K562 (cell line): ENCODE results near the gene PPIL4. TPM values are rescaled to one million over a fixed set of nuclear protein-coding genes. Genes with fewer than 3 reads are reported as not detected.

Experiments
- ATAC-seq: fragments of 200-7000 bp; cut with Tn5 transposase; 3 replicates; pipeline ENCODE4 v1.9.1; 2020; ENCODE audit warnings: moderate library complexity
- BruUV-seq: library from RNA; stranded (reverse); fragments of 400-500 nt; replicated peaks from 2 replicates; lab custom pipeline; 2021; lab: Mats Ljungman, UMichigan
- CTCF ChIA-PET: fragments of 300-600 bp; formaldehyde crosslinking; extraction: SDS; loops from one replicate; lab custom pipeline; 2021; ENCODE audit warnings: low intra/inter-chr PET ratio; lab: Yijun Ruan, JAX
- POLR2A ChIA-PET: fragments of 300-600, 350-650 bp; sonication (Branson Sonifier 250); formaldehyde crosslinking; extraction: SDS; loops from one replicate; lab custom pipeline; 2021; ENCODE audit warnings: antibody characterized with exemption, inconsistent platforms; lab: Yijun Ruan, JAX
- DNase-seq, 4 experiments: peaks; one replicate each; pipeline versions ENCODE4 v3.0.0 to v3.0.0-alpha.2; 2011 to 2018; ENCODE audit warnings: low spot score in 3 of 4, mixed read lengths in 3 of 4; ENCODE audit errors: extremely low read depth in 1 of 4
- FAIRE-seq: peaks from 2 replicates; lab custom pipeline; 2011; peaks lifted over from hg19 to GRCh38; lab: Jason Lieb, UNC
- H2AFZ ChIP-seq: 2 replicates; pipeline ENCODE4 v1.6.0; 2011; ENCODE audit warnings: low read depth, low read length, control low read depth, inconsistent platforms
- H3K27ac ChIP-seq: fragments of 200-600 bp; 3 replicates; pipeline ENCODE4 v1.8.0; 2011; ENCODE audit warnings: low read depth, mild to moderate bottlenecking, control low read depth, inconsistent platforms, low read length, moderate library complexity, mixed read lengths; ENCODE audit errors: extremely low read depth
- H3K27me3 ChIP-seq, 2 experiments: fragments of 300-600 bp in 1 of 2; 2 replicates in 1 of 2; 3 replicates in 1 of 2; pipeline versions ENCODE4 v1.6.0 to v1.8.0; 2011; ENCODE audit warnings: inconsistent platforms in 2 of 2, low read length in 2 of 2, mild to moderate bottlenecking in 1 of 2, mixed read lengths in 1 of 2, moderate library complexity in 1 of 2; ENCODE audit not compliant: control insufficient read depth in 2 of 2, insufficient read depth in 2 of 2
- H3K36me3 ChIP-seq: fragments of 300-600 bp; 3 replicates; pipeline ENCODE4 v1.8.0; 2011; ENCODE audit warnings: mild to moderate bottlenecking, low read length, inconsistent platforms; ENCODE audit not compliant: control insufficient read depth, insufficient read depth
- H3K4me1 ChIP-seq, 2 experiments: fragments of 200-600 bp in 1 of 2; replicated peaks in 1 of 2; 2 replicates in 1 of 2; 3 replicates in 1 of 2; pipeline versions ENCODE4 v1.5.1 to v1.8.0; 2011; ENCODE audit warnings: inconsistent platforms in 2 of 2, low read length in 2 of 2, mild to moderate bottlenecking in 1 of 2, mixed read lengths in 1 of 2, moderate library complexity in 1 of 2; ENCODE audit not compliant: control insufficient read depth in 2 of 2, insufficient read depth in 2 of 2
- H3K4me2 ChIP-seq: 2 replicates; pipeline ENCODE4 v1.6.1; 2011; ENCODE audit warnings: low read length, control low read depth, inconsistent platforms, mixed read lengths; ENCODE audit not compliant: insufficient read depth
- H3K4me3 ChIP-seq: fragments of 200-600 bp; sonication (generic), shearing (Covaris generic); 2 replicates; pipeline ENCODE4 v1.5.1; 2016; ENCODE audit warnings: control low read depth, inconsistent platforms
- H3K79me2 ChIP-seq: fragments of 200-600 bp; 3 replicates; pipeline ENCODE4 v1.8.0; 2011; ENCODE audit warnings: low read length, inconsistent platforms; ENCODE audit not compliant: control insufficient read depth, insufficient read depth
- H3K9ac ChIP-seq, 2 experiments: 2 replicates each; pipeline versions ENCODE4 v1.6.0 to v1.6.1; 2011; ENCODE audit warnings: low read depth in 2 of 2, low read length in 2 of 2, control low read depth in 1 of 2, inconsistent platforms in 1 of 2, mild to moderate bottlenecking in 1 of 2, mixed read lengths in 1 of 2; ENCODE audit not compliant: insufficient read depth in 1 of 2
- H3K9me1 ChIP-seq: one replicate; pipeline ENCODE4 v1.6.0; 2011; ENCODE audit warnings: inconsistent platforms, mild to moderate bottlenecking, low read length, moderate library complexity; ENCODE audit not compliant: control insufficient read depth, insufficient read depth
- H3K9me3 ChIP-seq: replicated peaks from 2 replicates; pipeline ENCODE4 v1.5.1; 2011; ENCODE audit warnings: low read depth, low read length, inconsistent platforms; ENCODE audit not compliant: control insufficient read depth, insufficient read depth
- H4K20me1 ChIP-seq: replicated peaks from 2 replicates; pipeline ENCODE4 v1.6.1; 2011; ENCODE audit warnings: low read length, inconsistent platforms, mixed read lengths; ENCODE audit not compliant: control insufficient read depth, insufficient read depth
- BHLHE40 ChIP-seq: IDR thresholded peaks from 2 replicates; pipeline ENCODE4 v1.6.1; 2011; ENCODE audit warnings: low read length, improper control_type of control experiment
- HES1 ChIP-seq: fragments of 450-650 bp; IDR thresholded peaks from 2 replicates; pipeline ENCODE4 v1.6.1; 2016; ENCODE audit warnings: low read depth, mild to moderate bottlenecking, moderate library complexity
- MNT ChIP-seq, 2 experiments: fragments of 450-650 bp; conservative IDR thresholded peaks; 2 replicates each; pipeline ENCODE4 v1.6.1; 2017; ENCODE audit warnings: mild to moderate bottlenecking in 2 of 2, moderate library complexity in 2 of 2
- WGBS: fragments of 100-300 bp; shearing (Covaris generic); methylation state at CpG from one replicate; pipeline ENCODE4 v1.1.6; 2016; ENCODE audit warnings: low coverage, mixed read lengths; ENCODE audit not compliant: insufficient coverage; ENCODE audit errors: missing lambda C conversion rate; 5-methylcytosine and 5-hydroxymethylcytosine counted together
- in situ Hi-C: fragments of 300-500 bp; cut with MboI; formaldehyde crosslinking; loops from 4 replicates; pipeline ENCODE4 v1.15.0; 2018; ENCODE audit warnings: inconsistent platforms, mixed read lengths
- intact Hi-C: fragments of 100-400 bp; cut with micrococcal nuclease; formaldehyde crosslinking; loops from 2 replicates; pipeline ENCODE4 v1.14.2; 2022
- polyA plus RNA-seq, 8 experiments: library from polyadenylated mRNA; depleted of rRNA in 4 of 8; stranded (reverse) in 5 of 8; unstranded in 3 of 8; fragments of >200 nt; fragmentation: Nextera tagmentation in 2 of 8; fragmentation: Illumina TruSeq in 1 of 8; extraction: Ambion mirVana in 2 of 8; extraction: Trizol in 1 of 8; gene quantifications; 2 replicates each; pipeline versions ENCODE4 v1.2.1 to v1.2.3, GENCODE V29; 2011 to 2014; ENCODE audit warnings: inconsistent platforms in 1 of 8, missing spikeins in 1 of 8
- total RNA-seq, 7 experiments: library from RNA; depleted of rRNA in 6 of 7; stranded (reverse); fragments of >200 nt in 6 of 7; fragmentation: Illumina TruSeq in 2 of 7; extraction: Trizol in 2 of 7; gene quantifications; 2 replicates each; pipeline versions ENCODE4 v1.2.1 to v1.2.3, GENCODE V29; 2011 to 2021; ENCODE audit warnings: low replicate concordance in 1 of 7

The PPIL4 gene
- total and polyA plus RNA-seq, 9 of the 15 experiments (the other 6 are each of a cell fraction or from before 2014, with no cell fraction given) = 14.5 to 55.2 (median 45.9) TPM

GRCh38 chr6:149541139-149541538, 4.7 kb downstream of the PPIL4 start:
- no peak for TF ChIP-seq BHLHE40
- 0 out of 4 replicates have a peak, but pooled peaks of 1 of the 2 experiments have one; percentile 2 for TF ChIP-seq MNT (conservative IDR thresholded peaks at IDR 0.05)
- TF ChIP-seq, all 486 proteins: peak for 1
- peaks cover 52% of the 10 kb centered on the region for H3K36me3 ChIP-seq
- H3K9me3 ChIP-seq = no peaks in the 10 kb centered on the region
- FAIRE-seq (no peak), ATAC-seq (no peak), DNase-seq (no peak)
- H2AFZ ChIP-seq = no peak overlapping the region
- in situ Hi-C loops = no loop called here
- H4K20me1 ChIP-seq = peaks cover 13% of the 10 kb centered on the region
- no peaks in the 10 kb centered on the region for H3K9me1 ChIP-seq
- H3K27me3 ChIP-seq = no peaks in the 10 kb centered on the region
- intact Hi-C loops = no loop called here
- WGBS = 90% methylated on average over 2 of the region's 2 CpGs
- no peak overlapping the region for H3K4me2 ChIP-seq
- ChIA-PET POLR2A (no interaction called here), CTCF (no interaction called here)
- no peak overlapping the region for H3K27ac ChIP-seq
- BruUV-seq = no TSS peak
- H3K79me2 ChIP-seq = peaks cover 51% of the 10 kb centered on the region
- peaks cover 3 to 13% of the 10 kb centered on the region in 2 experiments; a peak in 3 of 5 replicates for H3K4me1 ChIP-seq
- no peak overlapping the region for H3K4me3 ChIP-seq
- no peak overlapping the region for H3K9ac ChIP-seq

GRCh38 chr6:149534742-149535141, 11.1 kb downstream of the PPIL4 start:
- in situ Hi-C loops = no loop called here
- no peak for ATAC-seq
- BruUV-seq = no TSS peak

More at GRCh38 chr6:149534742-149535141, 11.1 kb downstream of the PPIL4 start:
- DNase-seq (no peak), FAIRE-seq (no peak)
- H3K36me3 ChIP-seq = peaks cover 83% of the 10 kb centered on the region
- no peak overlapping the region for H3K4me2 ChIP-seq
- H3K4me3 ChIP-seq = no peak overlapping the region
- WGBS = 100% methylated on average over 1 of the region's 1 CpG
- H3K9ac ChIP-seq = no peak overlapping the region
- no peaks in the 10 kb centered on the region for H3K27me3 ChIP-seq
- intact Hi-C loops = no loop called here
- H2AFZ ChIP-seq = no peak overlapping the region
- H3K79me2 ChIP-seq = no peaks in the 10 kb centered on the region
- POLR2A ChIA-PET = interaction anchor here (1.8 kb wide), 1 partner anchor 11 kb away, joined by 5 read pairs; the partner anchor contains the start of gene PPIL4
- H3K4me1 ChIP-seq = no peaks in the 10 kb centered on the region
- H3K9me3 ChIP-seq = no peaks in the 10 kb centered on the region
- no peak for TF ChIP-seq HES1
- no peaks in the 10 kb centered on the region for H3K9me1 ChIP-seq
- no peaks in the 10 kb centered on the region for H4K20me1 ChIP-seq
- H3K27ac ChIP-seq = no peak overlapping the region
- CTCF ChIA-PET = no interaction called here
